WTC11 (cell line): ENCODE results near the gene CDH11.

Experiments used
- CTCF ChIP-seq: fragments of 200-600 bp; IDR thresholded peaks from 2 replicates; pipeline ENCODE4 v1.8.0; 2022; ENCODE audit warnings: antibody characterized with exemption
- E2F4 ChIP-seq: sonication (generic); formaldehyde crosslinking; IDR thresholded peaks from 2 replicates; pipeline ENCODE4 v1.8.1; 2022; ENCODE audit warnings: low read depth, mild to moderate bottlenecking, moderate library complexity, missing genetic modification reagents, borderline replicate concordance
- ETV6 ChIP-seq: sonication (generic); formaldehyde crosslinking; IDR thresholded peaks from 2 replicates; pipeline ENCODE4 v1.8.1; 2022; ENCODE audit warnings: mild to moderate bottlenecking, missing genetic modification reagents
- NFYB ChIP-seq: sonication (generic); formaldehyde crosslinking; conservative IDR thresholded peaks from 2 replicates; pipeline ENCODE4 v1.8.0; 2022; ENCODE audit warnings: low read depth, missing genetic modification reagents
- SP1 ChIP-seq: sonication (generic); formaldehyde crosslinking; conservative IDR thresholded peaks from 2 replicates; pipeline ENCODE4 v1.8.1; 2022; ENCODE audit warnings: missing genetic modification reagents
- ZNF121 ChIP-seq: sonication (generic); formaldehyde crosslinking; IDR thresholded peaks from 2 replicates; pipeline ENCODE4 v1.8.0; 2023; ENCODE audit warnings: missing genetic modification reagents

DNA sequence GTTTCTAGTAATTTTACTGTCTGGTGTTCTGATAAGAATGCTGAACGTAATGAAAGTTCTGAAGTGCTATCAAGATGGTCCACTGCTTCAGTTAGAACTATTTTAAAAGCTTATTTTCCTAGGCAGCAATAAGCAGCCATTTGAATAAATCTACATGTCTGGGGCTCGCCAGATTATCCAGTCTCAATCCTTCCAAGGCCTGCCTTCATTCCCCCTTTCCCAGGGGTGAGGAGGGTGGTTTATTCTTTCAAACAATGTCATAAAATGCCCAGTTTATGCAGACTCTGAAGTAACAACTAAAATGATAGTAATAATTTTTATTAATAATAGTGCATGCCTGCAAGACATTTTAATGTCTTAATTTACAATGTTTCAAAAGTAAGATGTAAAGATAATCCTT, 2.4 kb downstream of the CDH11 start:
- TF ChIP-seq CTCF (no peak), NFYB (no peak), E2F4 (CRISPR knock-in tag) (no peak), ETV6 (CRISPR knock-in tag) (no peak), SP1 (CRISPR knock-in tag) (no peak), ZNF121 (CRISPR knock-in tag) (no peak)
